Bronchial epithelial cell (primary cell): ENCODE data around the gene HORMAD2. TPM values are rescaled to one million over a fixed set of nuclear protein-coding genes. Genes with fewer than 3 reads are reported as not detected.
"Not testable (repeated sequence)": the region's sequence is repeated elsewhere in the genome, so short reads cannot be mapped to it uniquely, and the experiment has no call there.

Source experiments
- DNase-seq: peaks from one replicate; pipeline ENCODE4 v3.0.0-alpha.2; 2010; ENCODE audit warnings: low read depth
- FAIRE-seq: peaks from 2 replicates; lab custom pipeline; 2011; peaks lifted over from hg19 to GRCh38; lab: Jason Lieb, UNC
- H3K27me3 ChIP-seq: 2 replicates; pipeline ENCODE4 v1.5.1; 2011; ENCODE audit warnings: low read length; ENCODE audit not compliant: control insufficient read depth, insufficient read depth
- H3K36me3 ChIP-seq: 2 replicates; pipeline ENCODE4 v1.5.1; 2011; ENCODE audit warnings: low read length; ENCODE audit not compliant: control insufficient read depth, insufficient read depth
- H3K4me3 ChIP-seq: 2 replicates; pipeline ENCODE4 v1.5.1; 2011; ENCODE audit warnings: mild to moderate bottlenecking, low read depth, low read length, control low read depth
- CTCF ChIP-seq: IDR thresholded peaks from 2 replicates; pipeline ENCODE4 v1.5.1; 2011; ENCODE audit warnings: mild to moderate bottlenecking, moderate library complexity, low read length, control low read depth, inconsistent platforms; ENCODE audit not compliant: insufficient read depth, severe bottlenecking
- total RNA-seq: library from RNA; depleted of rRNA; stranded (reverse); fragments of >200 nt; gene quantifications from 2 replicates; pipeline ENCODE4 v1.2.1, GENCODE V29; 2014

Gene HORMAD2
- total RNA-seq, 1 donor from 2014 or later: not detected

- no peak for TF ChIP-seq CTCF
- no peak overlapping the region for H3K4me3 ChIP-seq
- no peaks in the 10 kb centered on the region for H3K27me3 ChIP-seq
- no peaks in the 10 kb centered on the region for H3K36me3 ChIP-seq
- FAIRE-seq (no peak), DNase-seq (no peak)
These were observed 8.2 kb downstream of the HORMAD2 start for GRCh38 chr22:30088468-30088867.

GRCh38 chr22:30089655-30089974, 9.4 kb downstream of the HORMAD2 start:
- H3K27me3 ChIP-seq: no peaks in the 10 kb centered on the region
- FAIRE-seq: no peak
- DNase-seq: no peak
- no peak overlapping the region for H3K4me3 ChIP-seq
- no peak for TF ChIP-seq CTCF
- no peaks in the 10 kb centered on the region for H3K36me3 ChIP-seq

- DNase-seq (no peak), FAIRE-seq (no peak)
- Histone ChIP-seq H3K27me3 (no peaks in the 10 kb centered on the region), H3K4me3 (no peak overlapping the region), H3K36me3 (no peaks in the 10 kb centered on the region)
- no peak for TF ChIP-seq CTCF
These were observed 12.4 kb downstream of the HORMAD2 start for GRCh38 chr22:30092686-30093085.

- Histone ChIP-seq H3K27me3 (no peaks in the 10 kb centered on the region), H3K4me3 (no peak overlapping the region), H3K36me3 (no peaks in the 10 kb centered on the region)
- TF ChIP-seq CTCF: no peak
- no peak for DNase-seq
- no peak for FAIRE-seq
These were observed 14.5 kb downstream of the HORMAD2 start for GRCh38 chr22:30094804-30095203.

- no peak for TF ChIP-seq CTCF
- no peak for FAIRE-seq
These were observed 17.6 kb downstream of the HORMAD2 start for GRCh38 chr22:30097861-30098260.

GRCh38 chr22:30100770-30101169, 20.5 kb downstream of the HORMAD2 start:
- H3K27me3 ChIP-seq, H3K36me3 ChIP-seq, DNase-seq, FAIRE-seq, H3K4me3 ChIP-seq: not testable (repeated sequence)

More at GRCh38 chr22:30097861-30098260, 17.6 kb downstream of the HORMAD2 start:
- DNase-seq: no peak
- Histone ChIP-seq H3K36me3 (no peaks in the 10 kb centered on the region), H3K4me3 (no peak overlapping the region), H3K27me3 (no peaks in the 10 kb centered on the region)
